AG10803 (cell line): Measurements from ENCODE around the gene MAP3K20.
A peak's percentile ranks its signal among the peaks of the same experiment; 100 is the strongest.
"Not testable (repeated sequence)": the region's sequence is repeated elsewhere in the genome, so short reads cannot be mapped to it uniquely, and the experiment has no call there.

ENCODE experiments used
- DNase-seq: peaks from one replicate; pipeline ENCODE4 v3.0.0; 2010; ENCODE audit warnings: low read depth
- H3K4me3 ChIP-seq: 2 replicates; pipeline ENCODE4 v1.5.1; 2011; ENCODE audit warnings: mild to moderate bottlenecking, low read length, control low read depth
- CTCF ChIP-seq: conservative IDR thresholded peaks from 2 replicates; pipeline ENCODE4 v1.5.1; 2011; ENCODE audit warnings: mild to moderate bottlenecking, low read length, control low read depth, inconsistent platforms

The MAP3K20 gene

GRCh38 chr2:173032032-173032431 lies 43.6 kb upstream of the MAP3K20 start:
- H3K4me3 ChIP-seq = no peak overlapping the region
- DNase-seq = no peak
- no peak for TF ChIP-seq CTCF

- no peak overlapping the region for H3K4me3 ChIP-seq
- peak; percentile 87 for DNase-seq
- TF ChIP-seq CTCF = no peak
These were observed 42.6 kb upstream of the MAP3K20 start for GRCh38 chr2:173033084-173033483.

GRCh38 chr2:173034143-173034542 lies 41.5 kb upstream of the MAP3K20 start:
- no peak for DNase-seq
- no peak for TF ChIP-seq CTCF
- no peak overlapping the region for H3K4me3 ChIP-seq

- TF ChIP-seq CTCF = no peak
- no peak overlapping the region for H3K4me3 ChIP-seq
- no peak for DNase-seq
These were observed 38.2 kb upstream of the MAP3K20 start for GRCh38 chr2:173037245-173038120.

- not testable (repeated sequence) for H3K4me3 ChIP-seq, DNase-seq
These were observed 37.4 kb upstream of the MAP3K20 start for GRCh38 chr2:173038257-173038656.

GRCh38 chr2:173040729-173041128 lies 34.9 kb upstream of the MAP3K20 start:
- DNase-seq = no peak
- H3K4me3 ChIP-seq = no peak overlapping the region
- no peak for TF ChIP-seq CTCF

GRCh38 chr2:173043476-173043875 lies 32.2 kb upstream of the MAP3K20 start:
- no peak for TF ChIP-seq CTCF
- DNase-seq = no peak
- H3K4me3 ChIP-seq = no peak overlapping the region
